Limb (tissue), 2 donors: ENCODE results near the gene MTCP1.

ENCODE experiments used
- DNase-seq, 2 donors: peaks; one replicate each; pipeline ENCODE4 v3.0.0-alpha.2; 2016; ENCODE audit errors: extremely low spot score in 2 of 2

Gene MTCP1

DNA sequence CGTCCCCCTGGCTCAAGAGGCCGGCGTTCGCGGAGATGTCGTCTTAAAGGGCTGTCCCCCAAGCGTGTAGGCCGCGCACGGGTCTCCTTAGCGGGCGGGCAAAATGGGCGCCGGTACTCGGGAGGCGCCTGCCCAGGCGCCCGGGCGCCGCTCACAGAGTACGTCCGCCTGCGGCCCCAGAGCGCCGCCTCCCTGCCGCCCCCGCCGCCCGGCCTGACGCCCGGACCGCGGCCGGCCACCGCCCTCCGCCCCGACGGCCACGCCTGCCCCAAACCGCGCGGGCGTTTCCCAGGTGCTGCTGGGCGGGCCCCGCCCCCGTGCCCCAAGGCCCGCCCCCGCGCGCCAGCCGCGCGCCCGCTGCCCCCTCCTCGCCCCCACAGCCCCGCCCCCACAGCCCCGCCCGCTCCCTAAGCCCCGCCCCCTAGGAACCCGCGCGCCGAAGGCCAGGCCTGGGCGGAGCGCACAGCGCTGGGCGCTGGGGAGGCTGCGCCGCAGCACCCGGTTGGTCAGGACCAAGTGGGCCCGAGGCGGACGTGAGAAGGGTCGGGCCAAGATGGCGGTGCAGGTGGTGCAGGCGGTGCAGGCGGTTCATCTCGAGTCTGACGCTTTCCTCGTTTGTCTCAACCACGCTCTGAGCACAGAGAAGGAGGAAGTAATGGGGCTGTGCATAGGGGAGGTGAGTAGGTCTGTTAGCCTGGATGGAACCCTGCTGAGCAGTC is at the start of gene MTCP1, which contains the start of the genes BRCC3 and CMC4:
Gene MTCP1 (minus strand): TSS at position 162 of the 719 bp plus-strand sequence. CDS start 5,126 bp downstream, outside the sequence.
Gene BRCC3 (plus strand): TSS at position 534 of the 719 bp plus-strand sequence. CDS start 20 bp downstream, at position 554.
Gene CMC4 (minus strand): TSS at position 162 of the 719 bp plus-strand sequence. CDS start 7,113 bp downstream, outside the sequence.
- DNase-seq, result peak; percentile 39 to 88

DNA sequence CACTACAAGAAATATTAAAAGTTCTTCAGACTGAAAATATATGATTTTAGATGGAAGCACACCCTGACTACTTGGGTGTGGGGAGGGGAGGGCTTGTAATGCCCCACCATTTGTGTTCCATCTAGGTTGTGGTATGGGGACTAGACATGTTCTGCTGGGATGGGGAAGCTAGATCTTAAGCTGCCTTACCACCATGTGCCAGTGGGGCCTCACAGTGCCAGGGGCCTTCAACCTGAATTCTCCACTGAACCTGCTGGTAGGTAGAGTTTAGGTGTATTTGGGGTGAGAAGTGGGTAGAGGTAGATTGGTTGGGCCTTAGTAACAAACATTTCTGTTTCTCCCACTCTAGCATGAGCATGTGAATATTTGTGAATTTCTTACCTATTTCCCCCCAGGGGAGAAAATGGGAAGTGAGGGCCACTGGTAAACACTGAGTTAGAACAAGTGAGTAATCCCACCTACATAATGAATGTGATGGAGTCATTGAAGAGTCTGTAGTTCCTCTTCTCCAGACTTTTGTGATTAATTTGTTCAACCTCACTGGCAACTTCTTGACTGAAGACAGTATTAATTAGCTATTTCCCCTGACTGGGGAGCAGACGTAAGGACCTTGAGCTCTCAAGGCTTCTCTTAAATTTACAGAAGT is 44.4 kb upstream of the MTCP1 start:
- no peak for DNase-seq

GRCh38 chrX:155113097-155113496 is 42.2 kb upstream of the MTCP1 start:
- DNase-seq, result no peak

GRCh38 chrX:155112171-155112570 is 41.2 kb upstream of the MTCP1 start:
- DNase-seq, result no peak

DNA sequence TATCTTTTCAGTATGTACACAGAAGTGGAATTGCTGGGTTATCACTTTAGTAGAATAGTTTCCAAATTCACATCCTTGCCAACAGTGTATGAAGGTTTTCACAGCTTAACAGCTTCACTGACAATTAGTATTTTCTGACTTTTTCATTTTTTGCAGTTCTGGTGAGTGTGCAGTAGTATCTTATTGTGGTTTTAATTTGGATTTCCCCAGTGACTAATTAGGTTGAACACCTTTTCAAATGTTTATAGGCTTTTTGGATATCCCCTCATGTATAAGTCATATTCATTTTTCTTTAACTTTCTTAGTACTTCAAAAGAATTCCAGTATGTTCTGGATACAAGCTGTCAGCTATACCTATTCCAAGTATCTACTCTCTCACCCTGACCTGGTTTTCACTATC is 37.5 kb upstream of the MTCP1 start:
- DNase-seq, result no peak

DNA sequence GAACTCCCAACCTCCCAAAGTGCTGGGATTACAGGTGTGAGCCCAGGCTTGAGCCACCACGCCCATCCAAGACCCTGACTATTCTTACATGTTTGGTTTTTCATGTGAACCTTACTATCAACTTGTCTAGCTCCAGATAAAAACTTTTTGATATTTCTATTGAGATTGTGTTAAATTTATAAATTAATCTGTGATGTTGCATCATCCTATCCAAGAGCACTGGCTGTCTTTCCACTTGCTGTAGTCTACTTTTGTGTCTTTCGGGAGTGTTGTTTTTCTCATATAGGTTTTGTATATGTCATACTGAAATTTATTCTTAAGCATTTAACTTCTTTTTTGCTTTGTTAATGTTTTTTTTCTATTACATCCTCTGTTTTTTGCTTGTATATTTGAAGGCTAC is 35.0 kb upstream of the MTCP1 start:
- DNase-seq, result no peak

DNA sequence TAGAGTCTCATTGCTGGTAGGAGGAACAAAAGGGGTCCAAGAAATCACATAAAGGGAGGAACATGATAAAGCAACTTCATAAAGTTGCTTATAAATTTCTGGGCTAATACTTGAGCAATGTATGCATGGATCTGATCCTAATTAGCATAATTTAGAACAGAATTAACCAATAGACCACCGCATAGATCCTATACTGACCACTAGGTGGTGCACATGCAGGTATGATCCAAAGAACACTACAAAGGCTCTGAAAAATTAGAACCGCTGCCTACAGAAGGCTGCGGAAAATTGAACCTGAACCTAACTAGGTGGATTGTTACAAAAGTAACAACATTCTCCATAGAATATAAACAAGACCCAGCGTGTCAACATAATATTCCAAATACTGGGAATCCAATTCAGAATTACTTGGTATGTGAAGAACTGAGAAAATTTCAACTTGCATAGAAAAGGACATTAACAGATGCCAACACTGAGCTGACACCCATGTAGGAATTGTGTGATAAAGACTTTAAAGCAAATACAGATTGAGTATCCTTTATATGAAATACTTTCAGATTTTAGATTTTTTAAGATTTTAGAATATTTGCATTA is 23.6 kb upstream of the MTCP1 start:
- DNase-seq, result peak in 1 of 2 donors; percentile 1

DNA sequence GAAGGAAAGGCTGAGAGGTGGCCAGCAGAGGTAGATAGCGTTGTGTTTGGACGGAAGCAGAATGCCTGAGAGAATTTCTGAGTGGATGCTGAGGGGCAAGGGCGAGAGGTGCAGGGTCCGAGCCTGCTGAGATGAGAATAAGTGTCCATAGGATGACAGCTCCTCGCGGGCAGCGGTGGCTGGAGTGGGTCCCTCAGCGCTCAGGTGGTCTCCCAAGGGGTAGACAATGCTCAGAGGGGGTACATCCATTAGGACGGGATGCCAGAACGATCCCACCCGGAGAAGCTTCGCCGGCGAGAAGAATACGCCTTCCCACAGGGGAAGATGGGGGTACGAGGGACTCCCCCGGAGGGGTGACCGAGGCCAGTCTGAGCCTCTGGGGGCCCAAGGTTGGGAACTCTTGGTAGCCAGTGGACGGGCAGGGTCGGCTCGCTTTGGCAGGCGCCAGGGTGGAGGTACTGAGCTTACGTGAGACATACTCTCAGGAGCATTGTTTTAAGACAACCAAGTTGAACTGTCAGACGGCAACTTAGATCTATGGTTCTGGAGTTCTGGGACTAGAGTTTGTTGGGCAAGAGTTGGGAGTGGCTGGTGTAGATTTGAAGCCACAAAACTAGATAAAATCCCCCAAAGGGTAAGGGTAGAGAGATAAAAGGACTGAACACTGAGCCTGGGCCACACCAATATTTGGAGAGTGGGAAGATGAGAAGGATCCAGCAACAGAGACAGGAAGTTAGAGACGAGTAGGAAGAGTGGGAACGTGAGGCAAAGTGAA is 16.2 kb upstream of the MTCP1 start:
- DNase-seq, result no peak

DNA sequence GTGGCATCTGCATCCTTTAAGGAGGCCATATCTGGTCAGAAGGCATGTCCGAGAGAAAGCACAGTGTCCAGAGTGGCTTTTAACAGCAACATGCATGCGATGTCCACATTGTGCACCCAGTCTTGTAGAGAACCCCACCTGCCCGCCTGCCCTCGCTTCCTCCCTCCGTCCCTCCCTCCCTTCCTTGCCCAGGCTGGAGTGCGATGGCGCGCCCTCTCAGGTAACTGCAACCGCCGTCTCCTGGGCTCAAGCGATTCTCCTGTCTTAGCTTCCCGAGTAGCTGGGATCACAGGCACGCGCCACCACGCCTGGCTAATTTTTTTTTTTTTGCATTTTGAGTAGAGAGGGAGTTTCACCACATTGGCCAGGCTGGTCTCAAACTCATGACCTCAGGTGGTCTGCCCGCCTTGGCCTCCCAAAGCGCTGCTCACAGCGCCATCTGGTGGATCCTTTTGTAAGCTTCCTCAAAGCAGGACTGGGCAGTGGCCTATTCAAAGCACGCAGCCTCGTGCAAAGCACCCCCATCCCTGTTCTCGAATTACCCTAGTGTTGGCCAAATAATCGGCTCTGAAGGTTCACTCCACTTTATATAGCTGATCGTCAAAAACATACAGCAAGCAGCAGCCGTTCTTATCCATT is 15.4 kb upstream of the MTCP1 start:
- no peak for DNase-seq

DNA sequence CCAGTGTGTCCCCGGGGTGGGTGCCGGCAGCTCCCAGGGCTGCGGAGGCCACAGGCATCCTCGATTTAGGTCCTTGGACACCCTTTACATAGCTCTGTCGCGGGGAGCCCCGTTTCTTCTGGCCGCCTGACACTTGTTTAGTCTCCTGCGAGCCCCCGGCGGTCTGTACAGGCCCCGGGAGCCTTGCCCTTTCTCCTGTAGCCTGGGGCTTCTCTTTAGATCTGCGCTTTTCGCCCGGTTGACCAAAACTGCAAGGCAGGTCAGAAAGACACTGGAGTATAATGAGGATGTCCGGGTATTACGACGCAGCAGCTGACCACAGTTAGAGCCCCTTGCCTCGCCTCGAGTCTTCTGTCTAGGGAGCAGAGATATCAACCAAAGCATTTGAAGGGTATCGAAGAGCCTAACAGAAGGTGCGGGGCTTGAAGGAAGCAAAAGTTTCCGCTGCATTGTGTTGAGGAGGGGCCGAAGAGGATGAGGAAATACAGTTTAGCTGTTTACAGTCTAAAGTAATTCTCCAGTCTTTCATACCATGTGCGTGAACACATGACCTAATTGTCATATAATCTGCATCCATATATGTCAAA is 851 bp upstream of the MTCP1 start:
- DNase-seq, result no peak

GRCh38 chrX:155070663-155070974 is 317 bp downstream of the MTCP1 start:
- DNase-seq, result no peak

- DNase-seq, result no peak
These were observed 898 bp downstream of the MTCP1 start for GRCh38 chrX:155070038-155070437.

- no peak for DNase-seq
These were observed 1.5 kb downstream of the MTCP1 start for GRCh38 chrX:155069414-155069813.

DNA sequence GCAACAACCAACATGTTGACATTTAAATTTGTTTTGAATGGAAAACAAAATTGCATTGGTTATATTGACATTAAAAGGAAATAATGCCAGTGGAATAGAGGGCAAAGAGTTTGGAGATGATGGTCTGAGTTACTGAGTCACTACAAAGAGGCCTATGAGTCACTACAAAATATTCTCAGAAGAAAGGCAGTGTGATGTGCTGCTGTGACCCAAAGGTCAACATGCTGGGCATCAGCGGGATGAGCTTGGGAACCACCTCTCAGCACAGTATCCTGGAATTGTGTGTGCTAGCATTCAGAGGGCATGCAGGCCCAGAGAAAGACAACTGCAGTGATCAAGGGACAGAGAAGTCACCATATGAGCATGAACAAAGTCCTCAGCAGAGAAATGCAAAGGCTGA is 2.8 kb downstream of the MTCP1 start:
- DNase-seq, result no peak

DNA sequence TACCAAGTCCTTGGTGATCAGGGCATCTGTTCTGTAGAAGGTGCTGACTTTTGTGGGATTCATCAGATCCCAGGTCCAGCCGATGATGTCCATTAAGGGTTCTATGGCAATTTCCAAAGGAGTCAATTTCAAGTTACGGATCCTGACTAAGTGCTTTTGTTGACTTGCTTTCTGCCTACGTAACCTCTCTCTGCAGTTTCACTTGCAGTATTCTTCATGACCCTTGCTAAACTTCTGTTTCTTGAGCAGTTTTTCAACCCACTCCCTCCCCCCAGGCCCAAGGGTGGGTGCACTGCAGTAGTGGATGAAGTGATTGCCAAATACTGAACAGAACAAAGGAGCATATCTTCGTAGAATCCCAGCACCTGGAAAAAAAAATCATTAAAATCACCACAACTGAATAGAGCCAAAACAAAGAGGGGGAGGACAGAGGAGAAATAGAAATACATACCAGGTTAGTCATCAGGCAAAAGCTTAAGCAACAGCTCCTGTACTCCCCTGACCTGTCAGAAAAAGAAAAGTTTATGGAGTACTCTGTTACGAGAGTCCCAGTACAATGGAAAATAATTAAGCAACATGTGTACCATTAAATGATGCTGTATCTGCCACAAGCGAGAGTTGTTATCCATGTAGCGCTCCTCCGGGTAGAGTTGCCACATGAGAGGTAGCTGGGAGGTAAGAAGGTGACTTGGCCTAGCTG is 5.8 kb downstream of the MTCP1 start:
- no peak for DNase-seq

GRCh38 chrX:155061760-155062159 is 9.2 kb downstream of the MTCP1 start:
- no peak for DNase-seq

- DNase-seq, result peak; percentile 55 to 66
These were observed 13.8 kb downstream of the MTCP1 start for GRCh38 chrX:155056877-155057792.

- no peak for DNase-seq
These were observed 14.5 kb downstream of the MTCP1 start for GRCh38 chrX:155056471-155056870.

DNA sequence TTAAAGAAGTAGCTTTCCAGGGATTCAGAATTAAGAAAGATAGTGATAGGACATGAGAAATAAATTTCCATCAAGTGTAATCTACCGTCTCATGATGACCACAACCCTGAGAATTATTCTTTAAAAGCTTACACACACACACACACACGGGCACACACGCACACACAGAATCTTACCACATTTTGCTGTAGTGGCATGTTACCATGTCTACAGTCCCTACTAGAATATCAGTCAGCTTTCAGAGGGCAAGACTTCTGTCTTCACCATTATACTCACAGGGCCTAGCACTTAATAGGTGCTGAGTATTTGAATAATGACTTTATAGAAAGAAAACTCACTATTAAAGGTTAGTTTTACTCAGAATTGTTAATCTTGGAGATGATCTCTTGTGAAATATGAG is 15.4 kb downstream of the MTCP1 start:
- no peak for DNase-seq
